H9 (cell line): ENCODE data around the gene HMCN1. TPM values are rescaled to one million over a fixed set of nuclear protein-coding genes. Genes with fewer than 3 reads are reported as not detected.

Experiments
- DNase-seq: peaks from one replicate; pipeline ENCODE4 v3.0.0-alpha.2; 2017
- H2AFZ ChIP-seq: one replicate; pipeline ENCODE4 v1.6.1; 2013; ENCODE audit warnings: mild to moderate bottlenecking, low read length, control low read depth, moderate library complexity
- H2AK5ac ChIP-seq: 2 replicates; pipeline ENCODE4 v1.6.1; 2013; ENCODE audit warnings: low read length, control low read depth, mixed read lengths; ENCODE audit not compliant: insufficient read length
- H2BK120ac ChIP-seq: one replicate; pipeline ENCODE4 v1.6.1; 2013; ENCODE audit warnings: low read depth, mild to moderate bottlenecking, low read length, control low read depth, inconsistent platforms; ENCODE audit not compliant: poor library complexity, severe bottlenecking
- H2BK12ac ChIP-seq: 2 replicates; pipeline ENCODE4 v1.6.1; 2013; ENCODE audit warnings: low read length, control low read depth, mixed read lengths, low read depth; ENCODE audit not compliant: insufficient read length
- H2BK15ac ChIP-seq: 2 replicates; pipeline ENCODE4 v1.6.1; 2013; ENCODE audit warnings: low read depth, low read length, control low read depth
- H2BK20ac ChIP-seq: one replicate; pipeline ENCODE4 v1.6.1; 2013; ENCODE audit warnings: low read depth, mild to moderate bottlenecking, low read length, control low read depth, inconsistent platforms; ENCODE audit not compliant: poor library complexity, severe bottlenecking
- H2BK5ac ChIP-seq: 2 replicates; pipeline ENCODE4 v1.6.1; 2013; ENCODE audit warnings: low read length, control low read depth, mixed read lengths; ENCODE audit not compliant: insufficient read length
- H3K14ac ChIP-seq: 2 replicates; pipeline ENCODE4 v1.6.1; 2013; ENCODE audit warnings: low read length, control low read depth; ENCODE audit not compliant: insufficient read depth
- H3K18ac ChIP-seq: 2 replicates; pipeline ENCODE4 v1.6.1; 2013; ENCODE audit warnings: low read depth, mild to moderate bottlenecking, mixed read lengths, low read length, control low read depth; ENCODE audit not compliant: insufficient read length
- H3K23ac ChIP-seq: 2 replicates; pipeline ENCODE4 v1.6.1; 2013; ENCODE audit warnings: low read length, control low read depth, mixed read lengths, low read depth; ENCODE audit not compliant: insufficient read length
- H3K23me2 ChIP-seq: 2 replicates; pipeline ENCODE4 v1.6.1; 2013; ENCODE audit warnings: low read depth, mild to moderate bottlenecking, mixed read lengths, low read length, control low read depth; ENCODE audit not compliant: insufficient read length, poor library complexity, severe bottlenecking
- H3K27ac ChIP-seq: 2 replicates; pipeline ENCODE4 v1.5.1; 2013; ENCODE audit warnings: low read length, control low read depth, mixed read lengths, low read depth; ENCODE audit not compliant: insufficient read length
- H3K27me3 ChIP-seq: 2 replicates; pipeline ENCODE4 v1.6.1; 2013; ENCODE audit warnings: low read length, control low read depth, inconsistent platforms; ENCODE audit not compliant: insufficient read depth
- H3K4ac ChIP-seq: 2 replicates; pipeline ENCODE4 v1.6.1; 2013; ENCODE audit warnings: low read depth, mild to moderate bottlenecking, control low read depth, inconsistent platforms, low read length, moderate library complexity
- H3K4me1 ChIP-seq: 2 replicates; pipeline ENCODE4 v1.6.1; 2013; ENCODE audit warnings: low read length, control low read depth, inconsistent platforms; ENCODE audit not compliant: insufficient read depth
- H3K4me2 ChIP-seq: 2 replicates; pipeline ENCODE4 v1.6.1; 2013; ENCODE audit warnings: low read length, control low read depth, mixed read lengths; ENCODE audit not compliant: insufficient read length, insufficient read depth
- H3K56ac ChIP-seq: 2 replicates; pipeline ENCODE4 v1.6.1; 2013; ENCODE audit warnings: low read depth, mild to moderate bottlenecking, mixed read lengths, low read length, control low read depth; ENCODE audit not compliant: insufficient read length
- H3K79me1 ChIP-seq: 2 replicates; pipeline ENCODE4 v1.6.1; 2013; ENCODE audit warnings: low read depth, mild to moderate bottlenecking, moderate library complexity, low read length, control low read depth, inconsistent platforms; ENCODE audit not compliant: insufficient read depth, poor library complexity, severe bottlenecking
- H3K79me2 ChIP-seq: 2 replicates; pipeline ENCODE4 v1.6.1; 2013; ENCODE audit warnings: low read length, control low read depth, inconsistent platforms; ENCODE audit not compliant: insufficient read depth
- H3K9ac ChIP-seq: 2 replicates; pipeline ENCODE4 v1.6.1; 2013; ENCODE audit warnings: low read length, control low read depth, mixed read lengths; ENCODE audit not compliant: insufficient read length; ENCODE audit errors: extremely low read depth
- H3K9me3 ChIP-seq: one replicate; pipeline ENCODE4 v1.6.1; 2013; ENCODE audit warnings: low read depth, low read length, inconsistent platforms; ENCODE audit not compliant: control insufficient read depth
- H3T11ph ChIP-seq: one replicate; pipeline ENCODE4 v1.6.1; 2013; ENCODE audit warnings: mild to moderate bottlenecking, low read length, control low read depth, inconsistent platforms
- H4K20me1 ChIP-seq: one replicate; pipeline ENCODE4 v1.6.1; 2013; ENCODE audit not compliant: control insufficient read depth, insufficient read length, insufficient read depth
- H4K5ac ChIP-seq: 2 replicates; pipeline ENCODE4 v1.6.1; 2013; ENCODE audit warnings: low read depth, mild to moderate bottlenecking, mixed read lengths, low read length, control low read depth; ENCODE audit not compliant: insufficient read length
- H4K8ac ChIP-seq: replicated peaks from 2 replicates; pipeline ENCODE4 v1.6.1; 2013; ENCODE audit warnings: low read length, control low read depth, mixed read lengths, low read depth; ENCODE audit not compliant: insufficient read length
- H4K91ac ChIP-seq: 2 replicates; pipeline ENCODE4 v1.6.1; 2013; ENCODE audit warnings: low read depth, mild to moderate bottlenecking, moderate library complexity, mixed read lengths, low read length, control low read depth; ENCODE audit not compliant: insufficient read length
- H3K27ac Mint-ChIP-seq, 3 experiments: 2 replicates in 2 of 3; 3 replicates in 1 of 3; pipeline ENCODE4 v1.8.0; 2020 to 2021; ENCODE audit warnings: mixed read lengths in 3 of 3, mild to moderate bottlenecking in 1 of 3, moderate library complexity in 1 of 3
- H3K27me3 Mint-ChIP-seq: 2 replicates; pipeline ENCODE4 v1.8.0; 2021; ENCODE audit warnings: low read depth, mild to moderate bottlenecking, moderate library complexity, mixed read lengths
- H3K36me3 Mint-ChIP-seq, 3 experiments: 2 replicates in 2 of 3; 3 replicates in 1 of 3; pipeline ENCODE4 v1.8.0; 2020 to 2021; ENCODE audit warnings: low read depth in 3 of 3, mixed read lengths in 3 of 3; ENCODE audit not compliant: insufficient read depth in 1 of 3
- H3K4me1 Mint-ChIP-seq, 2 experiments: 2 replicates each; pipeline ENCODE4 v1.8.0; 2020; ENCODE audit warnings: mixed read lengths in 2 of 2
- H3K4me3 Mint-ChIP-seq, 2 experiments: 2 replicates in 1 of 2; 3 replicates in 1 of 2; pipeline ENCODE4 v1.8.0; 2020 to 2021; ENCODE audit warnings: mild to moderate bottlenecking in 2 of 2, mixed read lengths in 2 of 2, moderate library complexity in 1 of 2
- H3K9me3 Mint-ChIP-seq, 2 experiments: 2 replicates in 1 of 2; 3 replicates in 1 of 2; pipeline ENCODE4 v1.8.0; 2020; ENCODE audit warnings: mild to moderate bottlenecking in 2 of 2, mixed read lengths in 2 of 2, moderate library complexity in 1 of 2
- WGBS: extraction: QIAGEN DNeasy Blood & Tissue Kit; methylation state at CpG from one replicate; pipeline ENCODE4 v1.1.7; 2013; ENCODE audit warnings: missing lambda C conversion rate, low lambda C conversion rate, mixed read lengths; ENCODE audit not compliant: insufficient read length; ENCODE audit errors: extremely low coverage; 5-methylcytosine and 5-hydroxymethylcytosine counted together
- total RNA-seq: library from RNA; stranded (reverse); gene quantifications from 2 replicates; pipeline ENCODE4 v1.2.1, GENCODE V29; 2021
- TF ChIP-seq, protein P1 (sequence below): fragments of 200-600 bp; sonication (generic); conservative IDR thresholded peaks from 3 replicates; pipeline ENCODE4 v1.8.0; 2021; ENCODE audit warnings: antibody characterized with exemption, mild to moderate bottlenecking

HMCN1 gene
- total RNA-seq, 1 experiment from 2014 or later: 3.3 TPM

DNA sequence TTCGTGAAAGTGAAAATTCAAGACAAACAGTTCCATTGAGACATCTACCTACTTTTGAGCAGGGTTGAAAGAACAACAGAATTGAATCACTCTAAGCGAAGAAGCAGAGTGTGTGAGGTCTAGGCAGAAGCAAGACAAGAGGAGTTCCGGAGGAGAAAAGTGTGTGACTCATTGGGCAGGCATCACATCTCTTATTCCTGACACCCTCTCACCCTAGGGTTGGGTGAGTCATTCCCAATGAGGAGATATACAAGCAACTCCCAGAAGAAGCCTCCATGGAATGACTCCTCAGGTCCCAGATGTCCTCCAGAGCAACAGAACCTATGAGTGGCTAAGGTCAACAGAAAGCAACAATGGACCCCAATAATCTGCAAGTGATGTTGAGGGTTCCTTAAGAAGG, 502.7 kb downstream of the HMCN1 start:
- no peak overlapping the region for H2BK5ac ChIP-seq
- H4K5ac ChIP-seq: no peak overlapping the region
- DNase-seq: no peak
- H3K27ac ChIP-seq: no peak overlapping the region
- no peaks in the 10 kb centered on the region for H3K23me2 ChIP-seq
- no peak overlapping the region for H3K9ac ChIP-seq
- Mint-ChIP-seq H3K36me3 (no peaks in the 10 kb centered on the region; a peak in 1 of 7 replicates), H3K27me3 (no peaks in the 10 kb centered on the region), H3K4me1 (no peaks in the 10 kb centered on the region), H3K4me3 (no peak overlapping the region), H3K27ac (no peak overlapping the region), H3K9me3 (no peaks in the 10 kb centered on the region; a peak in 1 of 5 replicates)
- no peaks in the 10 kb centered on the region for H3K79me2 ChIP-seq
- no peak overlapping the region for H2BK15ac ChIP-seq
- H3K79me1 ChIP-seq: no peaks in the 10 kb centered on the region
- H2BK120ac ChIP-seq: no peak overlapping the region
- no CpG with 5 or more reads among the region's 3 CpGs for WGBS
- no peak overlapping the region for H3K56ac ChIP-seq
- no peak overlapping the region for H2BK20ac ChIP-seq
- H3K4ac ChIP-seq: no peak overlapping the region
- H4K8ac ChIP-seq: no peak overlapping the region
- no peak overlapping the region for H4K91ac ChIP-seq
- TF ChIP-seq, protein P1, sequence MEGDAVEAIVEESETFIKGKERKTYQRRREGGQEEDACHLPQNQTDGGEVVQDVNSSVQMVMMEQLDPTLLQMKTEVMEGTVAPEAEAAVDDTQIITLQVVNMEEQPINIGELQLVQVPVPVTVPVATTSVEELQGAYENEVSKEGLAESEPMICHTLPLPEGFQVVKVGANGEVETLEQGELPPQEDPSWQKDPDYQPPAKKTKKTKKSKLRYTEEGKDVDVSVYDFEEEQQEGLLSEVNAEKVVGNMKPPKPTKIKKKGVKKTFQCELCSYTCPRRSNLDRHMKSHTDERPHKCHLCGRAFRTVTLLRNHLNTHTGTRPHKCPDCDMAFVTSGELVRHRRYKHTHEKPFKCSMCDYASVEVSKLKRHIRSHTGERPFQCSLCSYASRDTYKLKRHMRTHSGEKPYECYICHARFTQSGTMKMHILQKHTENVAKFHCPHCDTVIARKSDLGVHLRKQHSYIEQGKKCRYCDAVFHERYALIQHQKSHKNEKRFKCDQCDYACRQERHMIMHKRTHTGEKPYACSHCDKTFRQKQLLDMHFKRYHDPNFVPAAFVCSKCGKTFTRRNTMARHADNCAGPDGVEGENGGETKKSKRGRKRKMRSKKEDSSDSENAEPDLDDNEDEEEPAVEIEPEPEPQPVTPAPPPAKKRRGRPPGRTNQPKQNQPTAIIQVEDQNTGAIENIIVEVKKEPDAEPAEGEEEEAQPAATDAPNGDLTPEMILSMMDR: no peak
- no peaks in the 10 kb centered on the region for H3K27me3 ChIP-seq
- H3K4me2 ChIP-seq: no peak overlapping the region
- no peak overlapping the region for H3T11ph ChIP-seq
- H3K23ac ChIP-seq: no peak overlapping the region
- H2BK12ac ChIP-seq: no peak overlapping the region
- H3K9me3 ChIP-seq: no peaks in the 10 kb centered on the region
- no peak overlapping the region for H3K18ac ChIP-seq
- no peaks in the 10 kb centered on the region for H4K20me1 ChIP-seq
- no peak overlapping the region for H2AK5ac ChIP-seq
- no peak overlapping the region for H2AFZ ChIP-seq
- H3K4me1 ChIP-seq: no peaks in the 10 kb centered on the region
- no peak overlapping the region for H3K14ac ChIP-seq
